Measurements from ENCODE around the gene RIPOR1. TPM values are rescaled to one million over a fixed set of nuclear protein-coding genes. Genes with fewer than 3 reads are reported as not detected.

The RIPOR1 gene
- total and polyA plus RNA-seq, 2 of the 4 experiments (the other 2 are of a cell fraction) = 9.5 to 41.3 TPM

DNA sequence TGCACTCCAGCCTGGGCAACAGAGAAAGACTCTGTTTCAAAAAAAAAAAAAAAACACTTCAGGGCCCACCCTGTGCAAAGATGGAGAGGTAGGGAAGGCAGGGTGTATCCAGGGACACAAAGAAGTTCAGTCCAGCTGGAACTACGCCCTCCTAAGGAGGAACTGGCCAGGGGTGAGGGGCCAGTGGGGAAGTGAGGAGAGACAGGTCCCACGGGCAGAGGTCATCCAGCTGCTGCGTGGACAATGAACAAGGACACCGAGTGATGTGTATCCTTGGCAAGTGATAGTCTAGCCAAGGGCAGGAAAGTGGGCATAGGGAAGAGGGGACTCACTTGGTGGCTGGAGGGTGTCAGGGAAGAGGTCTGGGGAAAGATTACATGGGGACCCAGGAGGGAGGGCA is 9.4 kb upstream of the RIPOR1 start:
- Histone ChIP-seq H3K14ac (replicated peaks; ENCODE audit: low read depth, low read length) (no peak overlapping the region), H3K27ac (ENCODE audit: insufficient read depth, low read length) (no peak overlapping the region), H3K4me3 (ENCODE audit: insufficient read depth, low read depth, low read length) (no peak overlapping the region), H2BK120ac (ENCODE audit: low read depth, low read length) (no peak overlapping the region), H4K8ac (ENCODE audit: low read depth in 2 of 2, low read length in 2 of 2) (no peak overlapping the region), H3K9me3 (ENCODE audit: control insufficient read depth, insufficient read depth, low read length) (no peaks in the 10 kb centered on the region), H3K79me1 (ENCODE audit: low read depth in 1 of 2, low read length in 2 of 2) (no peaks in the 10 kb centered on the region), H2AK5ac (ENCODE audit: low read depth, low read length) (no peak overlapping the region), H3K23ac (ENCODE audit: low read depth, low read length) (no peak overlapping the region), H2BK5ac (ENCODE audit: low read depth, low read length, poor library complexity, severe bottlenecking) (no peak overlapping the region), H3K9me1 (ENCODE audit: insufficient read depth, low read length) (peaks cover 4% of the 10 kb centered on the region; the same call in 1 of the 2 replicates), H3K9ac (ENCODE audit: low read depth, low read length) (no peak overlapping the region), H3K4me1 (ENCODE audit: control insufficient read depth, insufficient read depth, low read length) (peaks cover 6% of the 10 kb centered on the region), H3K27me3 (ENCODE audit: control insufficient read depth, insufficient read depth, low read length) (no peaks in the 10 kb centered on the region), H4K20me1 (ENCODE audit: insufficient read depth, low read length) (peaks cover 3% of the 10 kb centered on the region; the same call in 1 of the 2 replicates), H4K5ac (ENCODE audit: low read depth, low read length) (no peak overlapping the region), H3K56ac (ENCODE audit: extremely low read depth, insufficient read depth, low read length) (no peak overlapping the region), H3K36me3 (ENCODE audit: control insufficient read depth, insufficient read depth, low read length) (no peaks in the 10 kb centered on the region), H3K4ac (ENCODE audit: low read depth, low read length) (no peak overlapping the region; the same call in 1 of the 2 replicates), H2BK15ac (ENCODE audit: low read depth, low read length) (no peak overlapping the region), H3K18ac (ENCODE audit: low read depth, low read length) (no peak overlapping the region), H2AFZ (replicated peaks; ENCODE audit: low read length, poor library complexity) (no peak overlapping the region), H3K4me2 (ENCODE audit: low read depth, low read length) (no peak overlapping the region), H2BK20ac (ENCODE audit: low read depth, low read length) (no peak overlapping the region), H4K91ac (ENCODE audit: insufficient read depth, low read depth, low read length) (no peak overlapping the region), H2AK9ac (replicated peaks; ENCODE audit: low read depth, low read length, poor library complexity) (no peak overlapping the region)
- BruUV-seq (replicated peaks) = no TSS peak
- in situ Hi-C loops (cut with MboI; ENCODE audit: low sequenced_read_pairs) (no loop called here), intact Hi-C loops (cut with micrococcal nuclease) (no loop called here), dilution Hi-C loops (cut with HindIII; ENCODE audit: low sequenced_read_pairs, unreplicated experiment) (no loop called here)
- TF ChIP-seq MXI1 (IDR thresholded peaks at IDR 0.05; ENCODE audit: borderline replicate concordance, low read depth, low read length) (no peak), CEBPB (IDR thresholded peaks at IDR 0.05; ENCODE audit: low read depth, low read length) (no peak)
- TF ChIP-seq, protein P1, sequence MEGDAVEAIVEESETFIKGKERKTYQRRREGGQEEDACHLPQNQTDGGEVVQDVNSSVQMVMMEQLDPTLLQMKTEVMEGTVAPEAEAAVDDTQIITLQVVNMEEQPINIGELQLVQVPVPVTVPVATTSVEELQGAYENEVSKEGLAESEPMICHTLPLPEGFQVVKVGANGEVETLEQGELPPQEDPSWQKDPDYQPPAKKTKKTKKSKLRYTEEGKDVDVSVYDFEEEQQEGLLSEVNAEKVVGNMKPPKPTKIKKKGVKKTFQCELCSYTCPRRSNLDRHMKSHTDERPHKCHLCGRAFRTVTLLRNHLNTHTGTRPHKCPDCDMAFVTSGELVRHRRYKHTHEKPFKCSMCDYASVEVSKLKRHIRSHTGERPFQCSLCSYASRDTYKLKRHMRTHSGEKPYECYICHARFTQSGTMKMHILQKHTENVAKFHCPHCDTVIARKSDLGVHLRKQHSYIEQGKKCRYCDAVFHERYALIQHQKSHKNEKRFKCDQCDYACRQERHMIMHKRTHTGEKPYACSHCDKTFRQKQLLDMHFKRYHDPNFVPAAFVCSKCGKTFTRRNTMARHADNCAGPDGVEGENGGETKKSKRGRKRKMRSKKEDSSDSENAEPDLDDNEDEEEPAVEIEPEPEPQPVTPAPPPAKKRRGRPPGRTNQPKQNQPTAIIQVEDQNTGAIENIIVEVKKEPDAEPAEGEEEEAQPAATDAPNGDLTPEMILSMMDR (conservative IDR thresholded peaks at IDR 0.05; ENCODE audit: low read depth, low read length) = no peak
- ATAC-seq (ENCODE audit: low read depth) = no peak
- DNase-seq = no peak
- CTCF ChIA-PET = no interaction called here
- POLR2A ChIA-PET (ENCODE audit: unreplicated experiment) = no interaction called here
- WGBS, 2 experiments (ENCODE audit: extremely low coverage in 2 of 2, insufficient read length in 1 of 2) = 60% methylated on average over 4 of the region's 4 CpGs; no CpG with 5 or more reads in 1 of the 2 experiments

All from IMR-90 (cell line).